Esophagus muscularis mucosa (tissue), 4 donors: ENCODE measurements around the gene EN1.

Experiments used
- CTCF ChIP-seq, 3 experiments: fragments of 200-600 bp in 2 of 3; fragments of 450-650 bp in 1 of 3; sonication (generic) in 2 of 3; IDR thresholded peaks; one replicate each; pipeline ENCODE4 v1.5.1; 2017 to 2019; ENCODE audit warnings: antibody characterized with exemption in 3 of 3, mild to moderate bottlenecking in 2 of 3, moderate library complexity in 1 of 3
- EP300 ChIP-seq: sonication (generic); formaldehyde crosslinking; IDR thresholded peaks from one replicate; pipeline ENCODE4 v1.6.1; 2017; ENCODE audit warnings: antibody characterized with exemption
- POLR2A ChIP-seq: fragments of 450-650 bp; IDR thresholded peaks from one replicate; pipeline ENCODE4 v1.6.1; 2017; ENCODE audit warnings: antibody characterized with exemption, moderate library complexity, mild to moderate bottlenecking, low read depth

- TF ChIP-seq POLR2A (no peak), CTCF (IDR thresholded peaks at IDR 0.05) (no peak), EP300 (no peak)
These were observed 11.8 kb upstream of the EN1 start for GRCh38 chr2:118859157-118859770.
